GM12872 (cell line): ENCODE results near the gene CCDC12.

Experiments used
- CTCF ChIP-seq: IDR thresholded peaks from 3 replicates; pipeline ENCODE4 v1.5.1; 2011; ENCODE audit warnings: low read depth, mild to moderate bottlenecking, low read length, moderate library complexity; ENCODE audit not compliant: insufficient read depth

CCDC12 gene

GRCh38 chr3:46970391-46971091 lies 6.0 kb downstream of the CCDC12 start:
- TF ChIP-seq CTCF: no peak

DNA sequence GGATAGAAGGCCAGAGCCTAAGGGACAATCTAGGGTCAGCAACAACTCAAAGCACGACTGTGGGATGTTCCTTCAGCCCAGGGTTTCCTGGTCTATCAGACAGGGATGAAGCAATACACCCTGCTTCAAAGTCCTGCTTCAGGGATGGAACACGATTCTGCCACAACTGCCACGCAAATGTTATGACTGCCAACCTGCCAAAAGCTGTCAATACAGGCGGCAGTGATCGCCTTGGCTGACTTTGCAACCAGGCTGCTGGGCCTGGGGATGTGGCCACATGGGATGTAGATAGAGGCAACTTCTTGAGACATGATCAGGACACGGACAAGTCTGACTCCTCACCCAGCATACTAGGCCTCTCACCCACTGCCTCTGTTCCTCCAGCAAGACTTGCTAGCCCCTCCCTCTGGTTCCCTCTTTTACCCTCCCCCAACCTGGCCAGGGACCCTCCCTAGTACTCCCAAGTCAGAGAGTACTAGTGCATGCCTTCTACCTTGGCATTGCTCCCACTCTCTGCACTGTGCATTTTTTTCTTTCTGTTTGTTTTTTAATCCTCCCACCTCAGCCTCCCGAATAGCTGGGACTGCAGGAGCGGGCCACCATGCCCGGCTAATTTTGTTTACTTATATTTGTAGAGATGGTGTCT lies 7.6 kb downstream of the CCDC12 start:
- no peak for TF ChIP-seq CTCF

DNA sequence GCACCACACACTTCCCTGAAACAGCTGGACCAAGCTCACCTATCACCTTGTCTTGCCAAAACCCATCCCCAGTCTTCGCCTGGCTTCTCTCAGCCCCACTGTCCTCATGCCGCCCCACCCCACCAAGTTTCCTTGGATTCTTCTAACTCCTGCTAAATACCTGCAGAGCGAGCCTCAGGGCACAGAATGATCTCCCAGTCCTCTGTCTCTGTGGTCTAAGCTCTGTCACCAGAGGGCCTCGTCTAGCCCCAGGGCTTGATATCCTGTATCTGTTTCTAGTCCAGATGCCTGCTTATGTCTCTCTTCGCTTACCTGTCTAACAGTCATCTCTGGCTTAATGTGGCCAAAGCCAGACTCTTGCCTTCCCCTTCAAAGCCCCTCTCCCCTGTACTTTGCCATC lies 9.7 kb downstream of the CCDC12 start:
- TF ChIP-seq CTCF: no peak

DNA sequence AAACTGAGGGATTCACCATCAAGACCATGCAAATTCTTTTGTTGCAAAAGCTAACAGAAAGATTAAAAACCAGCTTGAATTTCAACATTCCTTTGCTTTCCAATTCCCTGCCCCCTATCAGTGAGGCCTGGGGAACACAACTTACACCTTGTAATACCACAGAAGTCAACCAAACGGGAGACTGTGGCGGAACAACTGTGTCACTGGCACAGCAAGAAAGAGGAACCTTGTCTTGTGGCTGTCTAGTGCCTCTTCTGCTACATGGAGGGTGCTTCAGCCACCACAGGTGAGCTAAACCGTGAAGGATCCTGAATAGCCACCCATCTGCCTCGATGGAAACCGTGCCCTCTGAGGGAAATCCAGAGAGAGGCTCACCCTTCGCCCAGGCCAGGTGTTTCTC lies 11.4 kb downstream of the CCDC12 start:
- TF ChIP-seq CTCF: no peak

DNA sequence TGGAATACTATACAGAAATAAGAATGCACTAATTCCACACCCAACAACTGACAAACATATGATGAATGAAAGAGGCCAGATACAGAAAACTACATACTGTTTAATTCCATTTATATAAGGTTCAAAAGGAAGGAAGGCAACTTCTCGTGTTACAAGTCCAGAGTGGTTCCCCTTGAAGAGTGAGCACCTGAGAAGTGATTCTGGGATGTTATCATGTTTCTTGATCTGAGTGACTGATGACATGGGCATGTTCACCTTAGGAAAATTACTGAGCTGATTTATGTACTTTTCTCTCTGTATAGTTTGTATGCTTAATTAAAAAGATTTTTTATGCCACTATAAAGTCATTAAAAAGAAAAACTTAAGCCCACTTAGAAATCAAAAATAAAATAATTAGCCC lies 13.6 kb downstream of the CCDC12 start:
- TF ChIP-seq CTCF: no peak

- TF ChIP-seq CTCF: no peak
Measured at GRCh38 chr3:46962427-46962826, 14.1 kb downstream of the CCDC12 start.

DNA sequence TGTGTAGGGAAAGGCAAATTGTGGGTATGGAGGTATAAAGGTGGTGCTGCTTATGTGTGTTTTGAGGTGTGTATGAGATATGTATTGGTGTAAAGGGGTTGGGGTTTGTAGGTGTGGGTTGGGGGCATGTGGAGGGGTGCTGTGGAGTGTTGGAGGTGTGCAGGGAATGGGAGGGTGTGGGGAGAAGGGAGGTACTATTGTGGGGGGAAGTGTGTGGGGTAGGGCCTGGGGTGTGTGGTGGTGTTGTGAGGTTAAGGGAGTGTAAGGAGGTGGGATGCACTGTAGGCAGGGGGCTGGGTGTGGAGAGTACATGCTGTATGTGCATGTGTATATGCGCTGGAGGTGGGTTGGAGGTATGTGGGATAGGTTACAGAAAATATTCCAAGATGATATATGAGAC lies 15.7 kb downstream of the CCDC12 start:
- no peak for TF ChIP-seq CTCF
